Vagina (tissue), 2 donors: Measurements from ENCODE around the gene IYD.

ENCODE experiments used
- POLR2A ChIP-seq, 2 donors: fragments of 450-650 bp; IDR thresholded peaks; one replicate each; pipeline ENCODE4 v1.6.1; 2017; ENCODE audit warnings: antibody characterized with exemption in 2 of 2, mild to moderate bottlenecking in 2 of 2, moderate library complexity in 2 of 2
- POLR2AphosphoS5 ChIP-seq, 2 donors: sonication (generic); formaldehyde crosslinking; IDR thresholded peaks; one replicate each; pipeline ENCODE4 v1.9.0; 2017; ENCODE audit warnings: antibody characterized with exemption in 2 of 2, mild to moderate bottlenecking in 2 of 2, low read depth in 1 of 2; ENCODE audit not compliant: insufficient read depth in 1 of 2
- TF ChIP-seq, protein P1 (sequence below), 3 experiments: fragments of 450-650 bp in 2 of 3; fragments of 200-600 bp in 1 of 3; sonication (generic) in 1 of 3; IDR thresholded peaks; one replicate each; pipeline ENCODE4 v1.5.1; 2017 to 2019; ENCODE audit warnings: antibody characterized with exemption in 3 of 3, mild to moderate bottlenecking in 2 of 3, moderate library complexity in 2 of 3

GRCh38 chr6:150392452-150393220 is 23.8 kb downstream of the IYD start:
- TF ChIP-seq, protein P1, sequence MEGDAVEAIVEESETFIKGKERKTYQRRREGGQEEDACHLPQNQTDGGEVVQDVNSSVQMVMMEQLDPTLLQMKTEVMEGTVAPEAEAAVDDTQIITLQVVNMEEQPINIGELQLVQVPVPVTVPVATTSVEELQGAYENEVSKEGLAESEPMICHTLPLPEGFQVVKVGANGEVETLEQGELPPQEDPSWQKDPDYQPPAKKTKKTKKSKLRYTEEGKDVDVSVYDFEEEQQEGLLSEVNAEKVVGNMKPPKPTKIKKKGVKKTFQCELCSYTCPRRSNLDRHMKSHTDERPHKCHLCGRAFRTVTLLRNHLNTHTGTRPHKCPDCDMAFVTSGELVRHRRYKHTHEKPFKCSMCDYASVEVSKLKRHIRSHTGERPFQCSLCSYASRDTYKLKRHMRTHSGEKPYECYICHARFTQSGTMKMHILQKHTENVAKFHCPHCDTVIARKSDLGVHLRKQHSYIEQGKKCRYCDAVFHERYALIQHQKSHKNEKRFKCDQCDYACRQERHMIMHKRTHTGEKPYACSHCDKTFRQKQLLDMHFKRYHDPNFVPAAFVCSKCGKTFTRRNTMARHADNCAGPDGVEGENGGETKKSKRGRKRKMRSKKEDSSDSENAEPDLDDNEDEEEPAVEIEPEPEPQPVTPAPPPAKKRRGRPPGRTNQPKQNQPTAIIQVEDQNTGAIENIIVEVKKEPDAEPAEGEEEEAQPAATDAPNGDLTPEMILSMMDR (IDR thresholded peaks at IDR 0.05): no peak
- TF ChIP-seq POLR2A (IDR thresholded peaks at IDR 0.05): no peak
- no peak for TF ChIP-seq POLR2AphosphoS5 (IDR thresholded peaks at IDR 0.05; ENCODE audit: insufficient read depth in 1 of 2, low read depth in 1 of 2)
